K562 (cell line): ENCODE measurements around the gene ZDHHC14. TPM values are rescaled to one million over a fixed set of nuclear protein-coding genes. Genes with fewer than 3 reads are reported as not detected.

Experiments used
- BRD4 ChIP-seq: fragments of 200-600 bp; sonication (generic); IDR thresholded peaks from 2 replicates; pipeline ENCODE4 v1.6.1; 2017; ENCODE audit warnings: inconsistent platforms
- CTCF ChIP-seq, 3 experiments: IDR thresholded peaks in 2 of 3; conservative IDR thresholded peaks in 1 of 3; 2 replicates each; pipeline ENCODE4 v1.5.1; 2011 to 2012; ENCODE audit warnings: low read length in 3 of 3, mild to moderate bottlenecking in 3 of 3, control low read depth in 2 of 3, improper control_type of control experiment in 1 of 3, inconsistent platforms in 1 of 3, low read depth in 1 of 3, mixed read lengths in 1 of 3, moderate library complexity in 1 of 3; ENCODE audit not compliant: insufficient read depth in 2 of 3
- CXXC5 ChIP-seq: fragments of 250-450 bp; sonication (Bioruptor Pico); IDR thresholded peaks from 2 replicates; pipeline ENCODE4 v1.8.0; 2022; ENCODE audit warnings: inconsistent platforms, mild to moderate bottlenecking, moderate library complexity
- ELF4 ChIP-seq: fragments of 450-650 bp; formaldehyde crosslinking; IDR thresholded peaks from 2 replicates; pipeline ENCODE4 v1.4.0; 2022; ENCODE audit warnings: missing genetic modification characterization
- GATA2 ChIP-seq: sonication (generic); formaldehyde crosslinking; IDR thresholded peaks from 2 replicates; pipeline ENCODE4 v1.4.0; 2020; ENCODE audit warnings: mild to moderate bottlenecking, missing genetic modification reagents
- HDAC8 ChIP-seq: fragments of 450-650 bp; IDR thresholded peaks from 2 replicates; pipeline ENCODE4 v1.6.1; 2016; ENCODE audit warnings: mild to moderate bottlenecking, missing genetic modification characterization, moderate library complexity, missing compliant biosample characterization
- HMG20B ChIP-seq: fragments of 250-450 bp; sonication (Bioruptor Pico); IDR thresholded peaks from 2 replicates; pipeline ENCODE4 v1.5.0; 2021; ENCODE audit warnings: mild to moderate bottlenecking
- IRF1 ChIP-seq: sonication (generic); formaldehyde crosslinking; IDR thresholded peaks from 2 replicates; pipeline ENCODE4 v1.8.0; 2022; ENCODE audit warnings: missing genetic modification reagents, mild to moderate bottlenecking, borderline replicate concordance
- IRF9 ChIP-seq: fragments of 450-650 bp; IDR thresholded peaks from 2 replicates; pipeline ENCODE4 v1.6.1; 2016; ENCODE audit warnings: missing biosample characterization, missing genetic modification characterization
- MITF ChIP-seq: IDR thresholded peaks from 2 replicates; pipeline ENCODE4 v1.6.1; 2014; ENCODE audit warnings: antibody characterized with exemption
- PYGO2 ChIP-seq: fragments of 450-650 bp; IDR thresholded peaks from 2 replicates; pipeline ENCODE4 v1.6.1; 2016; ENCODE audit warnings: mild to moderate bottlenecking, missing genetic modification characterization, moderate library complexity, missing compliant biosample characterization
- RBFOX2 ChIP-seq: fragments of 200-400 bp; formaldehyde crosslinking; IDR thresholded peaks from 2 replicates; pipeline ENCODE4 v1.6.1; 2017; ENCODE audit warnings: low read depth, mild to moderate bottlenecking, low read length, moderate library complexity
- RBM14 ChIP-seq: fragments of 200-400 bp; formaldehyde crosslinking; IDR thresholded peaks from 2 replicates; pipeline ENCODE4 v1.6.1; 2018; ENCODE audit warnings: low read depth, mild to moderate bottlenecking, low read length, moderate library complexity, borderline replicate concordance; ENCODE audit not compliant: insufficient read depth
- SMARCE1 ChIP-seq: fragments of 450-650 bp; IDR thresholded peaks from 2 replicates; pipeline ENCODE4 v1.7.1; 2016; ENCODE audit warnings: mild to moderate bottlenecking
- SRF ChIP-seq, 2 experiments: fragments of 250-450, 450-650 bp in 1 of 2; sonication (Bioruptor Pico) in 1 of 2; sonication (generic) in 1 of 2; formaldehyde crosslinking; IDR thresholded peaks; 2 replicates each; pipeline versions ENCODE4 v1.5.0 to v1.5.1; 2020 to 2022; ENCODE audit warnings: mild to moderate bottlenecking in 1 of 2, missing genetic modification reagents in 1 of 2
- SUPT5H ChIP-seq: fragments of 450-650 bp; IDR thresholded peaks from 2 replicates; pipeline ENCODE4 v1.6.1; 2016
- TEAD1 ChIP-seq, 2 experiments: fragments of 450-650 bp in 1 of 2; sonication (generic) in 1 of 2; formaldehyde crosslinking; IDR thresholded peaks; 2 replicates each; pipeline versions ENCODE4 v1.4.0 to v1.8.0; 2020 to 2022; ENCODE audit warnings: mild to moderate bottlenecking in 2 of 2, missing genetic modification reagents in 1 of 2
- VEZF1 ChIP-seq: fragments of 200-800 bp; sonication (Bioruptor generic); IDR thresholded peaks from 2 replicates; pipeline ENCODE4 v1.6.1; 2017; ENCODE audit warnings: missing genetic modification characterization, missing compliant biosample characterization
- ZBED1 ChIP-seq: IDR thresholded peaks from 2 replicates; pipeline ENCODE4 v1.6.1; 2014
- ZNF384 ChIP-seq: IDR thresholded peaks from 2 replicates; pipeline ENCODE4 v1.6.1; 2012; ENCODE audit warnings: low read depth, low read length, improper control_type of control experiment
- polyA plus RNA-seq, 8 experiments: library from polyadenylated mRNA; depleted of rRNA in 4 of 8; stranded (reverse) in 5 of 8; unstranded in 3 of 8; fragments of >200 nt; fragmentation: Nextera tagmentation in 2 of 8; fragmentation: Illumina TruSeq in 1 of 8; extraction: Ambion mirVana in 2 of 8; extraction: Trizol in 1 of 8; gene quantifications; 2 replicates each; pipeline versions ENCODE4 v1.2.1 to v1.2.3, GENCODE V29; 2011 to 2014; ENCODE audit warnings: inconsistent platforms in 1 of 8, missing spikeins in 1 of 8
- total RNA-seq, 7 experiments: library from RNA; depleted of rRNA in 6 of 7; stranded (reverse); fragments of >200 nt in 6 of 7; fragmentation: Illumina TruSeq in 2 of 7; extraction: Trizol in 2 of 7; gene quantifications; 2 replicates each; pipeline versions ENCODE4 v1.2.1 to v1.2.3, GENCODE V29; 2011 to 2021; ENCODE audit warnings: low replicate concordance in 1 of 7

The ZDHHC14 gene
- total and polyA plus RNA-seq, 9 of the 15 experiments (the other 6 are each of a cell fraction or from before 2014, with no cell fraction given): 0.92 to 23.1 (median 13.8) TPM

- TF ChIP-seq SMARCE1: 0 out of 2 replicates have a peak, but pooled peaks have one; percentile 12
- TF ChIP-seq HDAC8: peak; percentile 79
- TF ChIP-seq TEAD1 (CRISPR knock-in tag; IDR thresholded peaks at IDR 0.05): peak; percentile 76 to 97
- no peak for TF ChIP-seq HMG20B (CRISPR knock-in tag)
- TF ChIP-seq RBM14: no peak
- peak; percentile 44; the same call in 1 of the 2 replicates for TF ChIP-seq SUPT5H
- TF ChIP-seq ZBED1: 0 out of 2 replicates have a peak, but pooled peaks have one; percentile 56
- TF ChIP-seq CXXC5 (CRISPR knock-in tag): peak; percentile 82
- TF ChIP-seq MITF: peak; percentile 73
- peak; percentile 14; the same call in 1 of the 2 replicates for TF ChIP-seq ELF4 (CRISPR knock-in tag)
- TF ChIP-seq ZNF384: no peak
- TF ChIP-seq PYGO2 (tag): 0 out of 2 replicates have a peak, but pooled peaks have one; percentile 46
- TF ChIP-seq GATA2 (CRISPR knock-in tag): no peak
- TF ChIP-seq IRF1: no peak
- TF ChIP-seq BRD4: 0 out of 2 replicates have a peak, but pooled peaks have one; percentile 11
- TF ChIP-seq CTCF (IDR thresholded peaks at IDR 0.05 in 2 of 3, conservative IDR thresholded peaks at IDR 0.05 in 1 of 3; ENCODE audit: insufficient read depth in 2 of 3, low read depth in 1 of 3, low read length in 3 of 3): no peak
- TF ChIP-seq VEZF1 (CRISPR knock-in tag): peak; percentile 59
- TF ChIP-seq RBFOX2: peak; percentile 48; the same call in 1 of the 2 replicates
- no peak for TF ChIP-seq IRF9
- TF ChIP-seq SRF (CRISPR knock-in tag; IDR thresholded peaks at IDR 0.05): no peak
Observed at GRCh38 chr6:157518397-157519250, 137.6 kb downstream of the ZDHHC14 start (continued).
